Activated CD4-positive, alpha-beta T cell treated with anti-CD3 and anti-CD28 coated beads, Interleukin-2, amount 50 U/mL, for 4 hours (primary cell): ENCODE results near the gene KRT84.

Experiments used
- DNase-seq, 2 experiments: peaks; one replicate each; pipeline ENCODE4 v3.0.0-alpha.2; 2020

Gene KRT84, protein sequence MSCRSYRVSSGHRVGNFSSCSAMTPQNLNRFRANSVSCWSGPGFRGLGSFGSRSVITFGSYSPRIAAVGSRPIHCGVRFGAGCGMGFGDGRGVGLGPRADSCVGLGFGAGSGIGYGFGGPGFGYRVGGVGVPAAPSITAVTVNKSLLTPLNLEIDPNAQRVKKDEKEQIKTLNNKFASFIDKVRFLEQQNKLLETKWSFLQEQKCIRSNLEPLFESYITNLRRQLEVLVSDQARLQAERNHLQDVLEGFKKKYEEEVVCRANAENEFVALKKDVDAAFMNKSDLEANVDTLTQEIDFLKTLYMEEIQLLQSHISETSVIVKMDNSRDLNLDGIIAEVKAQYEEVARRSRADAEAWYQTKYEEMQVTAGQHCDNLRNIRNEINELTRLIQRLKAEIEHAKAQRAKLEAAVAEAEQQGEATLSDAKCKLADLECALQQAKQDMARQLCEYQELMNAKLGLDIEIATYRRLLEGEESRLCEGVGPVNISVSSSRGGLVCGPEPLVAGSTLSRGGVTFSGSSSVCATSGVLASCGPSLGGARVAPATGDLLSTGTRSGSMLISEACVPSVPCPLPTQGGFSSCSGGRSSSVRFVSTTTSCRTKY

DNA sequence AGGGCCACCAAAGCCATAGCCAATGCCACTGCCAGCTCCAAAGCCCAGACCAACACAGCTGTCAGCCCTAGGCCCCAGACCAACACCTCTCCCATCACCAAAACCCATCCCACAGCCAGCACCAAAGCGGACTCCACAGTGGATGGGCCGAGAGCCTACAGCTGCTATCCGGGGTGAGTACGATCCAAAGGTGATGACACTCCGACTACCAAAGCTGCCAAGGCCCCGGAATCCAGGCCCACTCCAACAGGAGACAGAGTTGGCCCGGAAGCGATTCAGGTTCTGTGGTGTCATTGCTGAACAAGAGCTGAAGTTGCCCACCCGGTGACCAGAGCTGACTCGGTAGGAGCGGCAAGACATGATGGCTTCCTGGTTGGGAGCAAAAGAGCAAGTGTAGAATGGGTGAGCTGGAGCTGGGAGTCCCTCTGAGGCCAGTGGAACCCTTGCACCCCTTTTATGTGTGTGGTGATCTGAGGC, at the start of gene KRT84:
Gene KRT84, minus strand, starts transcription at position 427 of the 477 bp plus-strand sequence. Its CDS starts 67 bp downstream, at position 360.
- no peak for DNase-seq

DNA sequence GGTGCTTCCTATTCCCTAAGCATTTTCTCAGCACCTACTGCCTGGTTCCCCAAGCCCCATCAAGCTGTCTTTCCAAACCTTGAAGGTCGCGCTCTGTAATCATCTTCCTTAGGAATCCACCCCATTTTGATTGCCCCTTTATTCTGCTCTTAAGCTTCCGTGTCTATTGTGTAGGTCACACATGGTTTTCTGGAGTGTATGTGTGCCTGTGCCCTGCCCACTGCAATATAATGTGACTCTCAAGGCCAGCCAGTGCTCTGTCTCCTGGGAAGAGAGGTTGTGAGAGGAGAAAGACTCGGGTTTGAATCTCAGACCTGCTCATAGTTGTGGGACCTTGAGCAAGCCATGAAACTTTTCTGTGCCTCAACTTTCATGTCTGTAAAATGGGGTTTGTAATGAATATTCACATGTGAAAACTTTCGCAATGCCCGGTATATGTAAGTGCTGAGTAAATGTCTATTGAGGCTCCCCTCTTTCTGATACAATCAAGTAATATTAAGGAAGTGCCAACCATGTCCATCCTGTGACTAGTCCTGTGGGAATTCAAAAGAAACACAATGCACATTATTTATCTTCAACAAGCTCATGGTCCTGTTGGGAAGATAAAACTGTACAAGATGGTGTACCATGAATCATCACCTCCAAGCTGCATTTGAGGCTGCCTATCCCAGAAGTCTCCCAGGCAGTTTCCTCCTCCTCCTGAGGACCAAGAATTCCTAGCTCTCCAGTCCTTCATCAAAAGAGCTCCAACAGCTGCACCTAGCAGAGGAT, 49.5 kb upstream of the KRT84 start:
- no peak for DNase-seq

DNA sequence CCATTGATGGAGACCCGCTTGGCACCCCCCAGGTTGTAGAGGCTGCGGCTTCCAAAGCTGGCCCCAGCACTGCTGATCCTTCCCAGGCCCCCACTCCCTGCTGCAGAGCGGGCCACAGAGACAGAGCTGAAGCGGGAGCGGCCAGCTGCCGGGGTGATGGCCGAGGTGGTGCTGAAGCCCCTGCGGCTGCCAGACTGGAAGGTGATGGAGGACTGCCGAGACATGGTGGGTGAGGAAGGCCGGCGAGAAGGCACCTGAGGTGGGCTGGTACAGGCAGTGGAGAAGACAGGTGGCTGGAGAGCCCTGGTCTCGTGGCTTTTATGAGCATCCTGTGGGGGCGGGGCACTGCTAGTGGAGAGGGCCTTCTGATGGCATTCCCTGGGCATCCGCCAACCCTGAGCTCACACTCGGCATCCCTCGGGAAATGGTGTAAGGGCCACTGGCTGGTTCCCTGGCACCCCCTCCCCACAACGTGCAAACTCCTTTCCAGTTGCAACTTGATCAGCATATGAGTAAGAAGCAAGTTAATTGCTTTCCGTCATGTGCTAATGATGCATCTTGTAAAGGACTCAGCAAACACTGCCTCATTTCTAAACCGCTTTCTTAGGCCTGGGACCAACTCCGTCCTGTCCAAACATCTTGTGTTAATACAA, 48.8 kb upstream of the KRT84 start, which contains the start of gene KRT75:
Gene KRT75, minus strand, starts transcription at position 291 of the 653 bp plus-strand sequence. Its CDS starts 67 bp downstream, at position 224.
- DNase-seq = no peak

DNA sequence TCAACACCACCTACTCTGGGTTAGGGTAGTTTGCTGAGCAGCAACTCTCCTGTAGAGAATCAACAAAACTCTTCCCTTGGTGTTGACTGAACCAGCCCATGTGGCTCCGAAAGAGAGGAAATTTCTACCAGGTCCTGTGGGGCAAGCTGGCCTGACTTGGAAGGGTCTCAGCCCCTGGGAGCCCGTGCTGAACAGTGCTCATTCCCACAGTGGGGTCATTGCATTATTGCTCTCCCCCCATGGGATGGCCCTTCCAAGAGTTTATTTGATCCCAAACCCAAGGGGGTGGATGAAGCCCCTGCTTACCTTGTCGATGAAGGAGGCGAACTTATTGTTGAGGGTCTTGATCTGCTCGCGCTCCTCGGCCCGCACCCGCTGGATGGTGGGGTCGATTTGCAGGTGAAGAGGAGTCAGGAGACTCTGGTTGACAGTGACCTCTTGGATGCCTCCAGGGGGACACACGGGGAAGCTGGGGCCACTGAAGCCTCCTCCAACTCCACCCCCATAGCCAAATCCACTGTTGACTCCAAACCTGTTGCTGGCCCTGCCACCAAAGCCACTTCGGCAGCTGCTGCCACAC, 48.1 kb upstream of the KRT84 start:
- no peak for DNase-seq

DNA sequence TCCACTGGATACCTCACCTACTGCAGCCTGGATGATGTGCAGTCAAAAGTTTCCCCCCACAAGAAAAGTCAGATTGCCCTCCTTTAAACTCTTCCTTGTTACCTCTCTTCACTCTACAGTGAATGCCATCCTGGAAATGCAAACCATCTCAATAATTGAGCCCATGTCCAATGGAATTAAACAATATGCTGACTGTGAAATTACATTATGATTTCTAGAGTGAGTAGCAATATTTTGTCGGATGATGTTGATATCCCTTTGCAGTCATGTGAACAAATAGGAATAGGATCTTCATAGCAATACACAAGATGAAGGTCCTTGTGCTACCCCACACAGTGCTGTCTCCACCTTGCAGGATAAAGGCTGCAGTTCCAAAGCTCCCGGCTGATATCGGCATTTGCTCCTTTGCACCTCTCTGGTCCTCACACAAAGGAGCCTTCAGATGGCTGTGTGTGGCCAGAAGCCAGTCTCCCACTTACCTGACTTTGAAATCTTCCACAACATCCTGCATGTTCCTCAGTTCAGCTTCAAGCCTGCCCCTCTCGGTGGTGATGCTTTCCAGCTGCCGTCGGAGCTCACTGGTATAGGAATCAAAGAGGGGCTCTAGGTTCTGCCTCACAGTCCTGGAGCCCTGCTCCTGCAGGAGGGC, 47.2 kb upstream of the KRT84 start:
- no peak for DNase-seq

DNA sequence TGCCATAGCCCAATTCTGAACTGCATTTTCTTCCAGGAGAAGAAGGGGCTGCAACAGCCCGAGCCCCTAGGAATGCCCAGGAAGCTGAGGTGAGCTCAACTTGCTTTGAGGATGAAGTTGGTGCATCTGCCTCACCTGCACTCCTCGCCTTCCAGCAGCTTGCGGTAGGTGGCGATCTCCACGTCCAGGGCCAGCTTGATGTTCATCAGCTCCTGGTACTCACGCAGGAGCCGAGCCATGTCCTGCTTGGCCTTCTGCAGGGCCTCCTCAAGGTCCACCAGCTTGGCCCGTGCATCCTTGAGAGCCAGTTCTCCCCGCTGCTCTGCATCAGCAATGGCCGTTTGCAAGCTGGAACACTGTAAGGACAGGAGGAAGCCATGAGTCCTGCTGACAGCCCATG, 42.7 kb upstream of the KRT84 start:
- no peak for DNase-seq

DNA sequence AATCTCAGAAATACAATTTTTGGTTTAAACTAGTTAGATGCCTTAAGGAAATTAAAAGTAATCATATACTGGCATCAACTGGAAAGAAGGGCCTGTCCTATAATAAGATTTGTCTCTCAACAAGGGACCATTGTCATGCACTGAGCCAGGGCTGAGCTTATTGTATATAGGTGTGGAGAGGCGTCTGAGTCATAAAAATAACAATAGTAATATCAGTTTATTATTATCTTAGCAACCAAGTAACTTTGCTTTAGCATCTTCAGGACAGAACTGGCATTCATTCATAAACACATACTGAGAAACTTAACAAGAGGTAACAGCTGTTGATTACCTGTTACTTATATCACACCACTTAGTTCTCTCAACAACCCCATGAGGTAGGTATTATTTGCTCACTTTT, 41.6 kb upstream of the KRT84 start:
- DNase-seq = no peak

DNA sequence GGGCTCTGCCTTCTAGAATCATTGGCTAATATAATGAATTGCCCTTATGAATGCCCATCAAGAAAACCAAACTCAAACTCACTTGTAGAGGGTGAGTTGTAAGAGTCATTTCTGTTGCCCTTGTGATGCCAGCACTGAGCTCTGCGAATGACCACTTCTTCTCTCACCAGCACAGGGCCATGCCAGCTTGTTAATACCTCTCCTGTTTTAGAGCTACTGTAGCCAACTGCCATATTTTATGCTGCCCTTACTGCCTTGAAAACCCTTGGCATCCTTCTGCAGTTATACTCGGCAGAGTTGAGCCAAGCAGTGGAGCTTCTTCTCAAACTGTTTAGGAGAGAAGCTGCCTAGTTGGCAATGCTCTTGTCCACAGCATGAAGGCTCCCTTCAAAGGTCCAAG, 40.6 kb upstream of the KRT84 start:
- no peak for DNase-seq

DNA sequence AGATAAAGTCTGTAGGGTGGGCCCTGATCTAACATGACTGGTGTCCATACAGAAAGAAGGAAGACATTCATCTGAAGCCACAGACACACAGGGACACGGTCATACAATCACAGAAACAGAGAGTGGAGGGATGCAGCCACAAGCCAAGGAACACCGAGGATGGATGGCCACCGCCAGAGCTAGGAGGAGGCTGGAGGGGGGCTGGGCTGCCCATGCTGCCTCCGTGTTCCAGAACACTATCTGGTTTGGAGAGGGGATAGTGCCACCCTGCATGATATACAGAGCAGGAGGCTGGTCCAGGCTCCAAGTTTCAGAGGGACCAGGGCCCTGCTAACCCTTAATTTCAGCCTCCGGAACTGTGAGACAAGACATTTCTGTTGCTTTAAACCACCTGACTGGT, 40.0 kb upstream of the KRT84 start:
- DNase-seq = no peak

DNA sequence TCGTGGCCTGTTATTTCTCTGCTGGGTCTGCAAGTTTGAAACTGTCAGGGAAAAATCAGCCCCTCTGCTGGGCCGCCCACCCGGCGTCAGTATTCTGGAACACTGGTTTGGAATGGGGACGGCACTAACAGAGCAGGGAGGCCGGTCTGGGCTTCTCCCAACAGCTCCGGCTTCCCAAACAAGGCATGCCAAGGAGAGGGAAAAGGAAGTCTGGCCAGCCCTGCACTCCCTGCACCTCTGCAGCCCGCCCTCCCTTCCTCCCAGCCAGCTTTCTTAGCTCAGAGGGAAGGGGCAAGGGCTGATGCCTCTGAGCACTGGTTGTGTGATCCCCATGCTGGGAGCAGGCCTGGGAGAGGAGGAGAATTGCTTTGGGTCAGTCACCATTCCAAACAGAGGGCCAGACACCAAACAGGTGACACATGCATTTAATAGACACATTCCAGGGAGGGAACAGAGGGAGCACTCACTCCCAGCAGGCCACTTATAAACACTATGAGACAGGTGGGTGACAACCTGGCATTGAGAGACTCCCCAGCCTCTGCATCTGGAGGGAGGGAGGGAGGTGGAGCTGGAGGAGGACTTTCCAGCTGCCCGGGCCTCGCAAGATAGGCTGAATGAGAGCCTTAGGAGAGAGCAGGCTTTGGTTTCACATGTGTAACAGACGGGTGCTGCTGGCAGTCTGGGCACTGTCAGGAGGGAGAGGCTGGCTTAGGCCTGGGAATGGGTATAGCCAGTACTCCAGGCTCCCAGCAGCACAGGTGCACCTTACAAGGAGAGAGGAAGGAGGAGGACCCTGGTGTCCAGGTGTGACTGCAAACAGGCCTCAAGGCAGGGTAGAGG, 38.4 kb upstream of the KRT84 start:
- no peak for DNase-seq

DNA sequence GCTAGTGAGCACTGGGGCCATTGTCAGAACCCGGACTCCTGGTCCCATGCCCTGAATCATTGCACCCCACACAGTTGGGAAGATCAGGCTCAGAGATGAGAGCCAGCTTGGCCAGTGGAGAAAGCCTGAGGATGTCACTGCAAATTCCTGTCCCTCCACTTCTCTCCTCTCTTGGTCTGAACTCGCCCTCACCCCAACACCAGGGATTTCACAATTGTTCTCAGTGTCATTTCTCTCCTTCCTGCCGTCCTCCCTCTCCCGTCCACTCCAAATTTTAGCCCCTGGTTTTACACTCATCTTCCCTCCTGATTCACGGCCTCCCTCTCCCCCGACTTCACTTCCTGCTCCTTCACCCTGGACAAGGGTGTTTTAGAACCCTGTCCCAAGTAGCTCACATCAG, 37.6 kb upstream of the KRT84 start:
- no peak for DNase-seq

DNA sequence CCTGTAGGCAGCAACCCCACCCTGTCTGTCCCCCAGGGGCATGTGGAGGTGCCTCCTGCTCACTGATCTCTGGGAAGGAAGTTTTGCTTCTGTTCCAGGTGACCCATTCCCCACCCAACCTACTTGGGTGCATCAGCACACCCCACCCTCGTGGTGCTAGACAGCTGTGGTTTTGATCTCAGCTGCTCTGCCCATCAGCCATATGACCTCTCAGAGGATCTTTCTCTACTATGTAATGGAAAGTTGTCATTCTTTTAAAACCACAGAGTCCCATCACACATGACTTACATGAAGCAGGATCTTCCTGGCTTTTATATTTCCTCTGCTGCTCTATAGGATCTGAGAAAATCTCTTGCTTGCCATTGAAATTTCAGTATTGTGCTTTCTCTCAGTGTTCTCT, 34.2 kb upstream of the KRT84 start:
- DNase-seq = no peak

DNA sequence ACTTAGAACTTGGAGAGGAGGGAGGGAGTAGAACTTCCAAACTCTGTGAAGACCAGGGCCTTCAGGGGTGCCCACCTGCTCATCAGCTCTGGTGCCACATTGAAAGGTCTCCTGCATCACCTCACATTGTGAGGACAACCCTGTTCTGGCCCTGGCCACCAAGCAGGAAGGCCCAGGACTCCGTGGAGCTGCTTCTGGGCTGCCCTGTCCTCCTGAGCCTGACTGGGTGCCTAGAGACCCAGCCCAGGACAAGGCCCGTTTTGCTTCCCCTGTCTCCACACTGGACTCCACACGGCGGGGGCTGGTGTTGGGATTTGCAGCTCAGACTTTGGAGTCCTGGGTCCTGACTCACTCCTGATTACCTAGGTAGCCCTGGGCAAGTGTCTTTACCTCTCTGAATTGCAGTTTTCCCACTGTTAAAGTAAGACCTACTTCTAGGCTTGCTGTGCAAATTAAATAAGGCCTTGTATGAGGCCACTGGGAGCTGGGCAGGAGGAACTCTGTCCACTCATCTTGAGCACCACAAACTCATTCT, 33.2 kb upstream of the KRT84 start:
- no peak for DNase-seq

DNA sequence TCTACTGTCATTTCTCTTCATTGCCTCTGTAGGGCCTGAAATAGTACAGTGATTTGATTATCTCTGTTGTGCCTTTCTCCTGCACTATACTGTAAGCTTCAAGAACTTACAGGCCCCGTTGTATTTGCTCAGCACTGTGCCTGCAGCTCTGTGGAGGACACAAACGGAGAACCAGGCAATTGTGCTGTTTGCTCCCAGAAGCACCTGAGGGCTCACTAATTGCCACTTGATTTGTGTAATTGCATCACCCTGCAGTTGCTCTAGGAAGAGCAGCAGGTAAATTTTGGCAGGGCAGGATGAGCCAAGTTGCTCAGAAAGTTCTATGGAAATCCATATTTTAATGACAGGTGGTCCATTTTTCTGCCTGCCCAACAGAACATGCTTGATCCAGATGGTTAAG, 32.3 kb upstream of the KRT84 start:
- DNase-seq = no peak

DNA sequence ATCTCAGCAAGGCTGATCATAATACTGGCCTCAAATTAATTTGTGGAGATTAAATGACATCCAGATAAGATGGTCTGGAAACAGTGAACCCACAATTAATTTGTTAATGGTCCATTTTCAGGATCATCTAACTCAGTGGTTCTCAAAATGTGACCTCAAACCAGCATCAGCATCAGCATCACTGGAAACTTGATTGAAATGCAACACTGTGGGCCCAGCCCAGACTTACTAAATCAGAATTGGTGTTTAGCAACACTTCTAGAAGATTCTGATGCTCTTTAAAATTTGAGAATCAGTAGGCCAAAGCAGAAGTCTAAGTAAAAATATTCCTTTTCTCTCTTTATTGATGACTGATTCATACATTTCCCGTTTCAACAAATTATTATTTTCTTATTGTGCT, 31.3 kb upstream of the KRT84 start:
- DNase-seq = no peak

DNA sequence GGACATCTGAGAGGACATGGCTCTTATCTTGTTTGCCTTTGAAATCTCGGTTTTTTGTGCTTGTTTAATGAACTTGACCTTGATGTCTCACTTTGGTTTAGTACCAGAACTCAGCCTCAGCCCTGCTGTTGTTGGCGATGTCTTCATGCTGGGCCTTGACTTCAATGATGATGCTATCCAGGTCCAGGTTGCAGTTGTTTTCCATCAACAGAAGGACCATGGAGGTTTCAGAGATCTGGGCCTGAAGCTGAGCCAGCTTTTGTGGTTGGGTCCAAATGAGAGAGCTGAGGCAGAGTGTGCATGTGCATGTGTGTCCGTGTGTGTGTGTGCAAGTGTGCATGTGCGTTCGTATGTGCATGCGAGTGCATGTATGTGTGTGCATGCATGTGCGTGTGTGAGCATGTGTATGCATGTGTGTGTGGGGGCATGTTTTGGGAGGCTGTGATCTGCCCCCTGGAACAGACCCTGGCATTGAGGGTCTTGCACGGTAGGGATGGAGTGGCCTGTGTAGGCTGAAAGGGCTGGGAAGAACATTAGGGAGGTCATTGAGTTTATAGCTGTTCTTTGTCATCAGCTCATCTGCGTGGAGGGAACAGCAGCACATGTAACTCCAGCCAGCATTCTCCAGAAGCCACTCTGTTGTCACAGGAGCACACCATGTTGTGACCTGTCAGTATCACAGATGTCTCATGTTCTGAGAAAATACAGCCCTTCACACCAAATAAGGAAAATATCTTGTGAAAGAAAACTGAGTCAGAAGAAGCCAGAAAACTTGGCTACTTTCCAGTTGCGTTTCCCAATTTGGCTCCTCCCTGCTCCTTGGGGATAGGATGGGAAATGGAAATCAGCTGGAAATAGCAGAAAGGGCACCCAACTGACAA, 30.7 kb upstream of the KRT84 start:
- no peak for DNase-seq

DNA sequence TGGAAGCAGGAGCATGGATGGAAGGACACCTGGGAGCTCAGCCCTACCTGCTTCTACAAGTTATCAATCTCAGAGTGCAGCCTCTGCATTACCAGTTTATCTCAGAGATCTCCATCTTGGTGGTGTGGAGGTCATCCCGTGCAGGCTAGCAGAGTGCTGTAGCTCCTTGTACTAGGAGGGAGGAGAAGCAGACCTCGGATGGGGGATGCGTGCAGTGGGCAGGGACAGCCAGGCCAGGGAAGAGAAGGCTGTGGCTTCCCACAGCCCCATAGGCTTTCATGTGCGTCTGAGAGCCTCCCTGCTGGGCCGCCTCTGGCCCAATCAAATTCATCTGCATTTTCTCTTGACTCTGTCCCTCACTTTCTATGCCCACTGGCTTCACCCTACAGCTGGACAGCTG, 29.5 kb upstream of the KRT84 start:
- DNase-seq = no peak

DNA sequence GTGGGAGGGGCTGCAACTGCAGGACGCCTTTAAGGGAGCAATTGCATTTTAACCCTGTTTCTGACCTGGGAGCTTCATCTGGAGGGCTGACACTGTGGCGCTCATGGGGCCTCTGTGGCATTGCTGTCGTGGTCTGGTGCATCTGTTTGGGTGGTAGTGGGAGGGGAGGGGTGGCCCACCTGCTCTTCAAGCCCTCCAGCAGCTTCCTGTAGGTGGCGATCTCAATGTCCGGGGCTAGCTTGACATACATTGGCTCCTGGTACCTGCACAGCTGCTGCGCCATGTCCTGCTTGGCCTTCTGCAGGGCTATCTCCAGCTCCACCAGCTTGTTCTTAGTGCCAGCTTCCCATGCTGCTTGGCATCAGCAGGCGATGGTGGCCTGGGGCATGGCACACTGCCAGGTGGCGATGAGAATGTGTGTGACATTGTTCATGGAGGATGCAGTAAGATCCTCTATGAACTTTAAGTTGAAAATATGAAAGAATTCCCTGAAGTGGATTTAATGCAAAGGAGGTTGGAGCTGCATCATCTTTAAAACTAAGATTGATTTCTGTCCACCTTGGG, 28.4 kb upstream of the KRT84 start:
- DNase-seq = no peak

DNA sequence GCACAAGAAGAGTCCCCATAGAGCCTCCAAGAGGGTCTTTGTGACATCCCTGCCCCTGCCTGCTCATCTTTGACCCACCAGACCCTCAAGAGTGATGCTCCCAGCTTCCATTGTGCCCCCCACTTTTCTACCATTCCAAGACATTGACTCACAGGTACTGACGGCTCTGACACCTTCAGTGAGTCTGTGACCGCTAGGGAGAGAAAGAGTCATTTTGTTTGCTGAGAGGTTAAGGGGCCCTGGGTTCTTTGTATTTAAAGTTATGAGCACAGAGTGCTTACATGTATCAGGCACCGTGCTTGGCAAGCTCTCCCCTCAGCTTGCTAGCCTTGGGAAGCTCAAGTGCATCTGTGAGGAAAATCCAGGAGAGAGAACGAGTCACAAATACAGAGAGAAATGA, 27.8 kb upstream of the KRT84 start:
- no peak for DNase-seq

DNA sequence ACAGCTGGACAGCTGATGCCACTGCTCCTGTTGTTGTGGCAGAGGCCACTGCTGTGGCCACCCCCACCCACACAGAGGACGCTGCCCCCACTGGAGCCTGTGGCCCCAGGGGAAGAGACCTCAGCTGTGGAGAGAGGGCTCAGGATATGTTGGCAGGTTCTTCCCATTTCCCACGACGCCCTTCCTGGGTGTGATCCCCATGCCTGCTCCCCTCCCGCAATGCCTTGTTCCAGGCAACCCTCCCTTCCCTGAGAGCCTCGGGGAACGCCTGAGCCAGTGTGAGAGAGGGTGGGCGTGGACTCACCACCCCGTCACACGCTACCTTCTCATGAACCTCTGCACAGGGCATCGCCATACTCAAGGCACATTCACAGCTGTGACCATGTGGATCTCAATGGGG, 26.4 kb upstream of the KRT84 start:
- no peak for DNase-seq
